ENCODE results near the gene ZNF407. TPM values are rescaled to one million over a fixed set of nuclear protein-coding genes. Genes with fewer than 3 reads are reported as not detected.

ZNF407 gene
- total and polyA plus RNA-seq, 2 experiments from 2014 or later = 2.1 to 10.4 TPM

DNA sequence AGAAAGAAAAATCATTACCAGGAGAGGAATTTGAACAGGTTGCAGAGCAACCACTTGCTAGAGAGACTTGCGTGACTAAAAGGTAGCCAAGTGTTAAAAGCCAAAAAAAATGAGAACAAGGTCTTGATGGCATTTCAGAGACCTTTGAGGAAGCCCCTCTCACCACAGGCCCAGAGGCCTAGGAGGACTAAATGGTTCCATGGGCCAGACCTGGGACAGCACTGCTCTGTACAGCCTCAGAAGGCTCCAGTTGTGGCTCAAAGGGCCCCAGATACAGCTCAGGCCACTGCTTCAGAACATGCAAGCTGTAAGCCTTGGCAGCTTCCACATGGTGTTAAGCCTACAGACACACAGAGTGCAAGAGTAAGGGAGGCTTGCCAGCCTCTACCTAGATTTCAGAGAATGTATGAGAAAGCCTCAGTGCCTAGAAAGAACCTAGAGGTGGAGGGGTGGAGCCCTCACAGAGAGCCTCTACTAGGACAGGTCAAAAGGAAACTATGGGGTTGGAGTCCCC lies 48.0 kb upstream of the ZNF407 start (continued):
- TF ChIP-seq, protein P1, sequence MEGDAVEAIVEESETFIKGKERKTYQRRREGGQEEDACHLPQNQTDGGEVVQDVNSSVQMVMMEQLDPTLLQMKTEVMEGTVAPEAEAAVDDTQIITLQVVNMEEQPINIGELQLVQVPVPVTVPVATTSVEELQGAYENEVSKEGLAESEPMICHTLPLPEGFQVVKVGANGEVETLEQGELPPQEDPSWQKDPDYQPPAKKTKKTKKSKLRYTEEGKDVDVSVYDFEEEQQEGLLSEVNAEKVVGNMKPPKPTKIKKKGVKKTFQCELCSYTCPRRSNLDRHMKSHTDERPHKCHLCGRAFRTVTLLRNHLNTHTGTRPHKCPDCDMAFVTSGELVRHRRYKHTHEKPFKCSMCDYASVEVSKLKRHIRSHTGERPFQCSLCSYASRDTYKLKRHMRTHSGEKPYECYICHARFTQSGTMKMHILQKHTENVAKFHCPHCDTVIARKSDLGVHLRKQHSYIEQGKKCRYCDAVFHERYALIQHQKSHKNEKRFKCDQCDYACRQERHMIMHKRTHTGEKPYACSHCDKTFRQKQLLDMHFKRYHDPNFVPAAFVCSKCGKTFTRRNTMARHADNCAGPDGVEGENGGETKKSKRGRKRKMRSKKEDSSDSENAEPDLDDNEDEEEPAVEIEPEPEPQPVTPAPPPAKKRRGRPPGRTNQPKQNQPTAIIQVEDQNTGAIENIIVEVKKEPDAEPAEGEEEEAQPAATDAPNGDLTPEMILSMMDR (conservative IDR thresholded peaks at IDR 0.05; ENCODE audit: low read depth in 2 of 2) = no peak
- TF ChIP-seq ZNF114 (CRISPR knock-in tag; IDR thresholded peaks at IDR 0.05) = no peak

DNA sequence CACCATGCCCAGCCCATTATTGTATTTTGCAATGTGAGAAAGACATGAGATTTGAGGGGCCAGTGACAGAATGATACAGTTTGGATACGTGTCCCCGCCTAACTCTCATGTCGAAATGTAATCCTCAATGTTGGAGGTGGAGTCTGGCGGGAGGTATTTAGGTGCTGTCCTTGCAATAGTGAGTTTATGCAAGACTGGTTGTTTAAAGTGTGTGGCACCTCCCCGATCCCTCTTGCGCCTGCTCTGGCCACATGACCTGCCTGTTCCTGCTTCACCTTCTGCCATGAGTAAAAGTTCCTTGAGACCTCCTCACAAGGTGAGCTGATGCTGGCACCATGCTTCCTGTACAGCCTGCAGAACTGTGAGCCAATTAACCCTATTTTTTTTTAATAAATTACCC lies 46.8 kb upstream of the ZNF407 start:
- Mint-ChIP-seq H3K4me1 (peaks cover 2% of the 10 kb centered on the region; the same call in 1 of the 3 replicates), H3K9me3 (peaks cover 53% of the 10 kb centered on the region), H3K4me3 (no peak overlapping the region), H3K36me3 (ENCODE audit: low read depth) (peaks cover 28% of the 10 kb centered on the region), H3K27me3 (ENCODE audit: insufficient read depth, low read depth, poor library complexity) (peaks cover 6% of the 10 kb centered on the region), H3K27ac (no peak overlapping the region)
- no peak for ATAC-seq
- Histone ChIP-seq H3K36me3 (ENCODE audit: insufficient read depth) (peaks cover 6% of the 10 kb centered on the region), H4K20me1 (replicated peaks; ENCODE audit: insufficient read depth) (no peaks in the 10 kb centered on the region), H3K4me3 (no peak overlapping the region), H3K9me2 (ENCODE audit: insufficient read depth) (no peaks in the 10 kb centered on the region), H3K27ac (ENCODE audit: low read depth) (no peak overlapping the region), H2AFZ (no peak overlapping the region), H3K27me3 (ENCODE audit: insufficient read depth) (no peaks in the 10 kb centered on the region), H3K79me2 (replicated peaks; ENCODE audit: insufficient read depth) (no peaks in the 10 kb centered on the region), H3F3A (replicated peaks; ENCODE audit: low read depth) (no peaks in the 10 kb centered on the region), H3K4me2 (no peak overlapping the region), H3K4me1 (ENCODE audit: insufficient read depth) (no peaks in the 10 kb centered on the region)
- no peak for DNase-seq (ENCODE audit: low spot score)
- TF ChIP-seq NANOG (IDR thresholded peaks at IDR 0.05; ENCODE audit: borderline replicate concordance) (no peak), JUNB (IDR thresholded peaks at IDR 0.05; ENCODE audit: unreplicated experiment) (no peak), ETS1 (IDR thresholded peaks at IDR 0.05) (no peak), EZH2phosphoT487 (IDR thresholded peaks at IDR 0.05; ENCODE audit: unreplicated experiment) (no peak), EZH2 (IDR thresholded peaks at IDR 0.05; ENCODE audit: low read depth, unreplicated experiment) (no peak), POLR2AphosphoS5 (IDR thresholded peaks at IDR 0.05; ENCODE audit: low read depth) (no peak), STAT1 (IDR thresholded peaks at IDR 0.05; ENCODE audit: unreplicated experiment) (no peak), ZNF114 (CRISPR knock-in tag; IDR thresholded peaks at IDR 0.05) (no peak)
- TF ChIP-seq, protein P2, sequence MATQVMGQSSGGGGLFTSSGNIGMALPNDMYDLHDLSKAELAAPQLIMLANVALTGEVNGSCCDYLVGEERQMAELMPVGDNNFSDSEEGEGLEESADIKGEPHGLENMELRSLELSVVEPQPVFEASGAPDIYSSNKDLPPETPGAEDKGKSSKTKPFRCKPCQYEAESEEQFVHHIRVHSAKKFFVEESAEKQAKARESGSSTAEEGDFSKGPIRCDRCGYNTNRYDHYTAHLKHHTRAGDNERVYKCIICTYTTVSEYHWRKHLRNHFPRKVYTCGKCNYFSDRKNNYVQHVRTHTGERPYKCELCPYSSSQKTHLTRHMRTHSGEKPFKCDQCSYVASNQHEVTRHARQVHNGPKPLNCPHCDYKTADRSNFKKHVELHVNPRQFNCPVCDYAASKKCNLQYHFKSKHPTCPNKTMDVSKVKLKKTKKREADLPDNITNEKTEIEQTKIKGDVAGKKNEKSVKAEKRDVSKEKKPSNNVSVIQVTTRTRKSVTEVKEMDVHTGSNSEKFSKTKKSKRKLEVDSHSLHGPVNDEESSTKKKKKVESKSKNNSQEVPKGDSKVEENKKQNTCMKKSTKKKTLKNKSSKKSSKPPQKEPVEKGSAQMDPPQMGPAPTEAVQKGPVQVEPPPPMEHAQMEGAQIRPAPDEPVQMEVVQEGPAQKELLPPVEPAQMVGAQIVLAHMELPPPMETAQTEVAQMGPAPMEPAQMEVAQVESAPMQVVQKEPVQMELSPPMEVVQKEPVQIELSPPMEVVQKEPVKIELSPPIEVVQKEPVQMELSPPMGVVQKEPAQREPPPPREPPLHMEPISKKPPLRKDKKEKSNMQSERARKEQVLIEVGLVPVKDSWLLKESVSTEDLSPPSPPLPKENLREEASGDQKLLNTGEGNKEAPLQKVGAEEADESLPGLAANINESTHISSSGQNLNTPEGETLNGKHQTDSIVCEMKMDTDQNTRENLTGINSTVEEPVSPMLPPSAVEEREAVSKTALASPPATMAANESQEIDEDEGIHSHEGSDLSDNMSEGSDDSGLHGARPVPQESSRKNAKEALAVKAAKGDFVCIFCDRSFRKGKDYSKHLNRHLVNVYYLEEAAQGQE (IDR thresholded peaks at IDR 0.05; ENCODE audit: unreplicated experiment) = no peak
- TF ChIP-seq, protein P1 (conservative IDR thresholded peaks at IDR 0.05; ENCODE audit: low read depth in 2 of 2) = no peak
